Left lung (tissue), 10 donors: Measurements from ENCODE around the gene CHRM5. TPM values are rescaled to one million over a fixed set of nuclear protein-coding genes. Genes with fewer than 3 reads are reported as not detected.

Experiments used
- ATAC-seq: fragments of 200-7000 bp; cut with Tn5 transposase; one replicate; pipeline ENCODE4 v1.9.1; 2020; ENCODE audit warnings: moderate library complexity
- DNase-seq, 4 donors: peaks; one replicate each; pipeline ENCODE4 v3.0.0-alpha.2; 2013 to 2020
- H3K27ac ChIP-seq, 2 donors: fragments of 200-600 bp; sonication (generic) in 1 of 2; one replicate each; pipeline versions ENCODE4 v1.5.0 to v1.8.0; 2020 to 2021
- H3K27me3 ChIP-seq, 2 donors: fragments of 200-600 bp; sonication (generic) in 1 of 2; one replicate each; pipeline versions ENCODE4 v1.5.0 to v1.8.0; 2020 to 2021
- H3K36me3 ChIP-seq, 2 donors: fragments of 200-600 bp; sonication (generic) in 1 of 2; one replicate each; pipeline versions ENCODE4 v1.5.0 to v1.8.0; 2020 to 2021
- H3K4me1 ChIP-seq, 2 donors: fragments of 200-600 bp; one replicate each; pipeline ENCODE4 v1.8.0; 2021
- H3K4me3 ChIP-seq, 2 donors: fragments of 200-600 bp; sonication (generic) in 1 of 2; one replicate each; pipeline versions ENCODE4 v1.5.0 to v1.8.0; 2020 to 2021; ENCODE audit warnings: mild to moderate bottlenecking in 1 of 2
- H3K9me3 ChIP-seq, 2 donors: fragments of 200-600 bp; sonication (generic) in 1 of 2; one replicate each; pipeline versions ENCODE4 v1.5.0 to v1.8.0; 2020 to 2021
- CTCF ChIP-seq, 2 donors: fragments of 200-600 bp; sonication (generic) in 1 of 2; IDR thresholded peaks; one replicate each; pipeline versions ENCODE4 v1.5.0 to v1.8.0; 2021; ENCODE audit warnings: antibody characterized with exemption in 2 of 2
- intact Hi-C, 2 donors: fragments of 100-400 bp; cut with DNase I; formaldehyde crosslinking; loops; one replicate each; pipeline versions ENCODE4 v1.11.2 to v1.14.2; 2022
- polyA plus RNA-seq, 6 donors: library from polyadenylated mRNA; unstranded; fragments of 120-200 nt; gene quantifications; one replicate each; pipeline ENCODE4 v1.2.1, GENCODE V29; 2013; ENCODE audit not compliant: insufficient read length in 6 of 6
- total RNA-seq, 2 donors: library from RNA; stranded (reverse); fragmentation: NEBNext Ultra II Directional; extraction: Animal tissue kit (Norgen Biotek cat#: 25700); gene quantifications; one replicate each; pipeline ENCODE4 v1.2.1, GENCODE V29; 2021
- donor health status: DM: no; HTN: yes; CAD: no.
- donor health status: DM: no; HTN: no; CAD: no.

Gene CHRM5
- total and polyA plus RNA-seq, 8 donors: 0.15 to 0.61 (median 0.30) TPM; not detected in 2

- no peak for ATAC-seq
- TF ChIP-seq CTCF (IDR thresholded peaks at IDR 0.05): no peak
- Histone ChIP-seq H3K9me3 (no peaks in the 10 kb centered on the region), H3K4me3 (no peak overlapping the region), H3K4me1 (no peaks in the 10 kb centered on the region), H3K27ac (no peak overlapping the region), H3K36me3 (peaks cover 0 to 22% of the 10 kb centered on the region in 2 donors), H3K27me3 (no peaks in the 10 kb centered on the region)
- intact Hi-C loops: no loop called here
- DNase-seq: no peak
These were observed 111.6 kb downstream of the CHRM5 start for GRCh38 chr15:34079904-34080303.

- ATAC-seq (no peak), DNase-seq (no peak)
- intact Hi-C loops: no loop called here
- H3K9me3 ChIP-seq: no peaks in the 10 kb centered on the region
- H3K27me3 ChIP-seq: no peaks in the 10 kb centered on the region
- H3K4me1 ChIP-seq: no peaks in the 10 kb centered on the region
- no peak overlapping the region for H3K4me3 ChIP-seq
- TF ChIP-seq CTCF (IDR thresholded peaks at IDR 0.05): no peak
- no peak overlapping the region for H3K27ac ChIP-seq
- H3K36me3 ChIP-seq: peaks cover 0 to 62% of the 10 kb centered on the region in 2 donors
These were observed 115.8 kb downstream of the CHRM5 start for GRCh38 chr15:34084086-34084485.

DNA sequence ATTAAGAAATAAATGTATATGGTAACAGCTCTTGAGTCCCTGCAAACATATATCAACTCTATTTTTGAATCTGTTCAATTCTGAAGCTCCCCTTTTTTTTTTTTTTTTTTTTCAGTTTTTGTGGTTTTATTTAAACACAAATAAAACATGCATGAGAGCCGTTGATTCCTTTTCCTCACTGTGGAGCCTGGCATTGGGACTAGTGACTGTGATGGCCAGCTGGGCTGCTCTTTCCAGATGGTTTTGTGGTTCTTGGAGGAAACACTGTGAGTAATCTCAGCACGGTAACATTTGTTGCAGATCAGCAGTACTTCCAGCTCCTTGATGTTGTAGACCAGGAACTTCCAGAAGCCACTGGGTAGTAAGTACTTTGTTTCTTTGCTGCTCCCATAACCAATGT lies 117.4 kb downstream of the CHRM5 start:
- Histone ChIP-seq H3K4me3 (no peak overlapping the region), H3K27ac (no peak overlapping the region), H3K9me3 (no peaks in the 10 kb centered on the region), H3K36me3 (peaks cover 0 to 75% of the 10 kb centered on the region in 2 donors), H3K27me3 (no peaks in the 10 kb centered on the region), H3K4me1 (no peaks in the 10 kb centered on the region)
- intact Hi-C loops: no loop called here
- ATAC-seq (no peak), DNase-seq (no peak)
- no peak for TF ChIP-seq CTCF (IDR thresholded peaks at IDR 0.05)

DNA sequence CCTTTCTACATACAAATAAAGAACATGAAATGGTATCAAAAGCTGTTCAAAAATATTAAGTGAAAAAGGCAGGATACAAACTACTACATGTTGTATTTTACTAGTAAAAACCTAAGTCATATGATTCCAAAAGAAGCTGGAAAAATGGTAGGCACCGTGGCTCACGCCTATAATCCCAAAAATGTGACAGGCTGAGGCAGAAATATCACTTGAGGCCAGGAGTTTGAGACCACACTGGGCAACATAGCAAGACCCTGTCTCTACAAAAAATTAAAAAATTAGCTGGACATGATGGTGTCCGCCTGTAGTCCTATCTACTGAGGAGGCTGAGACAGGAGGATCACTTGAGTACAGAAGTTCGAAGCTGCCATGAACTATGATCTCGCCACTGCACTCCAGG lies 131.6 kb downstream of the CHRM5 start:
- no peak for TF ChIP-seq CTCF (IDR thresholded peaks at IDR 0.05)
- no peaks in the 10 kb centered on the region for H3K9me3 ChIP-seq
- ATAC-seq (no peak), DNase-seq (no peak)
- no peaks in the 10 kb centered on the region for H3K27me3 ChIP-seq
- intact Hi-C loops: no loop called here
- no peak overlapping the region for H3K27ac ChIP-seq
- H3K4me1 ChIP-seq: peaks cover 10 to 20% of the 10 kb centered on the region in 2 donors
- H3K36me3 ChIP-seq: peaks cover 0 to 12% of the 10 kb centered on the region in 2 donors
- peak overlapping the region in 1 of 2 donors; percentile 70 for H3K4me3 ChIP-seq

GRCh38 chr15:34101366-34102174 lies 133.3 kb downstream of the CHRM5 start, which contains the start of the genes EMC7 and PGBD4:
EMC7 (minus strand) TSS chr15:34101862; CDS start chr15:34101839, 23 bp downstream.
PGBD4 (plus strand) TSS chr15:34102083; CDS start chr15:34102532, 449 bp downstream.
- Histone ChIP-seq H3K36me3 (no peaks in the 10 kb centered on the region), H3K27ac (peak within 1 kb of the TSS; percentile 87 to 90), H3K9me3 (no peaks in the 10 kb centered on the region), H3K4me1 (peaks cover 10 to 20% of the 10 kb centered on the region in 2 donors), H3K27me3 (no peaks in the 10 kb centered on the region), H3K4me3 (peak within 1 kb of the TSS; percentile 70 to 87)
- DNase-seq: peak; percentile 98 to 99 (median 98)
- peak; percentile 98 for ATAC-seq
- intact Hi-C loops: no loop called here
- TF ChIP-seq CTCF (IDR thresholded peaks at IDR 0.05): no peak
